ENCODE measurements around the gene SLC39A6.

GRCh38 chr18:36169938-36170337 is 40.8 kb upstream of the SLC39A6 start:
- TF ChIP-seq, protein P1, sequence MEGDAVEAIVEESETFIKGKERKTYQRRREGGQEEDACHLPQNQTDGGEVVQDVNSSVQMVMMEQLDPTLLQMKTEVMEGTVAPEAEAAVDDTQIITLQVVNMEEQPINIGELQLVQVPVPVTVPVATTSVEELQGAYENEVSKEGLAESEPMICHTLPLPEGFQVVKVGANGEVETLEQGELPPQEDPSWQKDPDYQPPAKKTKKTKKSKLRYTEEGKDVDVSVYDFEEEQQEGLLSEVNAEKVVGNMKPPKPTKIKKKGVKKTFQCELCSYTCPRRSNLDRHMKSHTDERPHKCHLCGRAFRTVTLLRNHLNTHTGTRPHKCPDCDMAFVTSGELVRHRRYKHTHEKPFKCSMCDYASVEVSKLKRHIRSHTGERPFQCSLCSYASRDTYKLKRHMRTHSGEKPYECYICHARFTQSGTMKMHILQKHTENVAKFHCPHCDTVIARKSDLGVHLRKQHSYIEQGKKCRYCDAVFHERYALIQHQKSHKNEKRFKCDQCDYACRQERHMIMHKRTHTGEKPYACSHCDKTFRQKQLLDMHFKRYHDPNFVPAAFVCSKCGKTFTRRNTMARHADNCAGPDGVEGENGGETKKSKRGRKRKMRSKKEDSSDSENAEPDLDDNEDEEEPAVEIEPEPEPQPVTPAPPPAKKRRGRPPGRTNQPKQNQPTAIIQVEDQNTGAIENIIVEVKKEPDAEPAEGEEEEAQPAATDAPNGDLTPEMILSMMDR (IDR thresholded peaks at IDR 0.05; ENCODE audit: extremely low read depth in 1 of 2, insufficient read depth in 1 of 2, low read depth in 1 of 2, low read length in 2 of 2), result no peak
- TF ChIP-seq JUN (IDR thresholded peaks at IDR 0.05; ENCODE audit: borderline replicate concordance, insufficient read depth, insufficient read length, low read depth) (no peak), POLR2AphosphoS5 (IDR thresholded peaks at IDR 0.05; ENCODE audit: insufficient read depth, low read depth, low read length) (no peak), FOS (IDR thresholded peaks at IDR 0.05; ENCODE audit: borderline replicate concordance, insufficient read depth, low read length) (no peak)
